Calu3 (cell line): ENCODE measurements around the gene NOS1. TPM values are rescaled to one million over a fixed set of nuclear protein-coding genes. Genes with fewer than 3 reads are reported as not detected.
"Not testable (repeated sequence)": the region's sequence is repeated elsewhere in the genome, so short reads cannot be mapped to it uniquely, and the experiment has no call there.

Experiments
- BruUV-seq: library from RNA; stranded (reverse); fragments of 400-500 nt; replicated peaks from 2 replicates; lab custom pipeline; 2021; lab: Mats Ljungman, UMichigan
- CTCF ChIA-PET: fragments of 300-600 bp; sonication (Branson Sonifier 250); formaldehyde crosslinking; loops from one replicate; lab custom pipeline; 2022; ENCODE audit warnings: antibody characterized with exemption; lab: Charles Lee
- DNase-seq: peaks from one replicate; pipeline ENCODE4 v3.0.0; 2022
- H3K27ac Mint-ChIP-seq: one replicate; pipeline ENCODE4 v1.8.0; 2022; ENCODE audit warnings: mixed read lengths; ENCODE audit not compliant: unreplicated experiment
- H3K27me3 Mint-ChIP-seq: one replicate; pipeline ENCODE4 v1.8.0; 2022; ENCODE audit warnings: mixed read lengths; ENCODE audit not compliant: unreplicated experiment
- H3K36me3 Mint-ChIP-seq: one replicate; pipeline ENCODE4 v1.8.0; 2022; ENCODE audit warnings: mild to moderate bottlenecking, moderate library complexity, mixed read lengths; ENCODE audit not compliant: insufficient read depth, unreplicated experiment
- H3K4me1 Mint-ChIP-seq: one replicate; pipeline ENCODE4 v1.8.0; 2022; ENCODE audit warnings: mild to moderate bottlenecking, low read depth, mixed read lengths; ENCODE audit not compliant: unreplicated experiment
- H3K4me3 Mint-ChIP-seq: one replicate; pipeline ENCODE4 v1.8.0; 2022; ENCODE audit warnings: mild to moderate bottlenecking, low read depth, moderate library complexity, mixed read lengths; ENCODE audit not compliant: unreplicated experiment
- H3K9me3 Mint-ChIP-seq: one replicate; pipeline ENCODE4 v1.8.0; 2022; ENCODE audit warnings: low read depth, mixed read lengths; ENCODE audit not compliant: unreplicated experiment
- CTCF ChIP-seq: fragments of 200-600 bp; IDR thresholded peaks from one replicate; pipeline ENCODE4 v1.8.0; 2022; ENCODE audit warnings: antibody characterized with exemption; ENCODE audit not compliant: unreplicated experiment
- intact Hi-C: fragments of 100-400 bp; cut with micrococcal nuclease; formaldehyde crosslinking; loops from one replicate; pipeline ENCODE4 v1.10.0; 2022; ENCODE audit not compliant: unreplicated experiment
- total RNA-seq: library from RNA; stranded (reverse); gene quantifications from 2 replicates; pipeline ENCODE4 v1.2.3, GENCODE V29; 2022

Gene NOS1
- total RNA-seq, 1 experiment from 2014 or later: not detected

GRCh38 chr12:117207675-117208074 lies 153.8 kb downstream of the NOS1 start:
- Mint-ChIP-seq H3K27ac (no peak overlapping the region), H3K4me1 (no peaks in the 10 kb centered on the region), H3K27me3 (peaks cover 66% of the 10 kb centered on the region), H3K36me3 (no peaks in the 10 kb centered on the region), H3K4me3 (no peak overlapping the region), H3K9me3 (no peaks in the 10 kb centered on the region)
- no TSS peak for BruUV-seq
- no peak for TF ChIP-seq CTCF
- DNase-seq: no peak
- CTCF ChIA-PET: no interaction called here
- intact Hi-C loops: no loop called here

GRCh38 chr12:117202556-117202955 lies 158.9 kb downstream of the NOS1 start:
- intact Hi-C loops: no loop called here
- H3K27me3 Mint-ChIP-seq: peaks cover 57% of the 10 kb centered on the region
- H3K4me1 Mint-ChIP-seq: no peaks in the 10 kb centered on the region
- H3K4me3 Mint-ChIP-seq: no peak overlapping the region
- no peaks in the 10 kb centered on the region for H3K36me3 Mint-ChIP-seq
- no peak for TF ChIP-seq CTCF
- H3K9me3 Mint-ChIP-seq: no peaks in the 10 kb centered on the region
- CTCF ChIA-PET: no interaction called here
- H3K27ac Mint-ChIP-seq: no peak overlapping the region
- BruUV-seq: no TSS peak
- DNase-seq: no peak

GRCh38 chr12:117202033-117202432 lies 159.4 kb downstream of the NOS1 start:
- no TSS peak for BruUV-seq
- Mint-ChIP-seq H3K4me3 (no peak overlapping the region), H3K4me1 (no peaks in the 10 kb centered on the region), H3K27me3 (peaks cover 57% of the 10 kb centered on the region), H3K27ac (no peak overlapping the region), H3K9me3 (no peaks in the 10 kb centered on the region), H3K36me3 (no peaks in the 10 kb centered on the region)
- CTCF ChIA-PET: no interaction called here
- DNase-seq: no peak
- TF ChIP-seq CTCF: no peak
- intact Hi-C loops: no loop called here

- H3K9me3 Mint-ChIP-seq, CTCF ChIA-PET, H3K27ac Mint-ChIP-seq, DNase-seq, H3K4me3 Mint-ChIP-seq, H3K4me1 Mint-ChIP-seq, intact Hi-C loops, H3K36me3 Mint-ChIP-seq, BruUV-seq: not testable (repeated sequence)
- H3K27me3 Mint-ChIP-seq: peaks cover 51% of the 10 kb centered on the region
Observed at GRCh38 chr12:117199956-117200744, 161.3 kb downstream of the NOS1 start.

GRCh38 chr12:117196334-117196733 lies 165.1 kb downstream of the NOS1 start:
- H3K27ac Mint-ChIP-seq, H3K36me3 Mint-ChIP-seq, DNase-seq, H3K9me3 Mint-ChIP-seq, BruUV-seq, H3K4me3 Mint-ChIP-seq, intact Hi-C loops: not testable (repeated sequence)
- Mint-ChIP-seq H3K27me3 (peaks cover 48% of the 10 kb centered on the region), H3K4me1 (peaks cover 18% of the 10 kb centered on the region)
- CTCF ChIA-PET: interaction anchor here (0.5 kb wide), 1 partner anchor 18 kb away, joined by 3 read pairs; no protein-coding TSS in a partner anchor

- H3K9me3 Mint-ChIP-seq, H3K4me3 Mint-ChIP-seq, BruUV-seq, H3K27ac Mint-ChIP-seq, intact Hi-C loops: not testable (repeated sequence)
- Mint-ChIP-seq H3K36me3 (peaks cover 11% of the 10 kb centered on the region), H3K27me3 (peaks cover 36% of the 10 kb centered on the region), H3K4me1 (peaks cover 18% of the 10 kb centered on the region)
- CTCF ChIA-PET: interaction anchor here (0.6 kb wide), 1 partner anchor 644 kb away, joined by 3 read pairs; no protein-coding TSS in a partner anchor
- peak; percentile 37 for DNase-seq
Observed at GRCh38 chr12:117195027-117195426, 166.4 kb downstream of the NOS1 start.
